ENCODE results near the gene ATP1A1. TPM values are rescaled to one million over a fixed set of nuclear protein-coding genes. Genes with fewer than 3 reads are reported as not detected.
A peak's percentile ranks its signal among the peaks of the same experiment; 100 is the strongest.

ATP1A1 gene
- total and polyA plus RNA-seq, 12 donors, result 73.6 to 624 (median 203) TPM

DNA sequence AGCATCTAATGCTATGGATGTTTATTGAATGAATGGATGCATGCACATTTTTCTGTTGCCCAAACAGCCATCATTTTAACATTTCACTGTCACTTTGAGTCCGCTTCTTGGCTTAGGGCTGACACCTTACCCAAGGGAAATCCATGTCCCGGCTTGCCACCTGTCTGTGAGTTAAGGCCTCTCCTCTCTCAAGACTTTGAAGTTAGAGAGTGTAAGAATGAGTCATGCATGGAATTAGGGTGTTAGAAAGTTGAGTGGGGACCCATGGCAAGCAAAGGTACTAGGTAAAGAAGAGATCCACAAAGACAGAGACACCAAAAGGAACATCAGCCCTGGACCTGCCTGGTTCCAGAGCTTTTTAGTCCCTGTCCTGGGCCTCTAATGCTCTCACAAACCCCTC is 35.1 kb downstream of the ATP1A1 start:
- no peak for ATAC-seq
- Histone ChIP-seq H3K9me3 (no peaks in the 10 kb centered on the region), H3K4me1 (peaks cover 2 to 57% (median 23%) of the 10 kb centered on the region in 9 donors), H3K36me3 (peaks cover 0 to 63% (median 36%) of the 10 kb centered on the region in 9 donors), H3K4me3 (no peak overlapping the region), H3K27me3 (no peaks in the 10 kb centered on the region), H3K27ac (peak overlapping the region in 2 of 10 donors; percentile 24 to 82)
- TF ChIP-seq, protein P1, sequence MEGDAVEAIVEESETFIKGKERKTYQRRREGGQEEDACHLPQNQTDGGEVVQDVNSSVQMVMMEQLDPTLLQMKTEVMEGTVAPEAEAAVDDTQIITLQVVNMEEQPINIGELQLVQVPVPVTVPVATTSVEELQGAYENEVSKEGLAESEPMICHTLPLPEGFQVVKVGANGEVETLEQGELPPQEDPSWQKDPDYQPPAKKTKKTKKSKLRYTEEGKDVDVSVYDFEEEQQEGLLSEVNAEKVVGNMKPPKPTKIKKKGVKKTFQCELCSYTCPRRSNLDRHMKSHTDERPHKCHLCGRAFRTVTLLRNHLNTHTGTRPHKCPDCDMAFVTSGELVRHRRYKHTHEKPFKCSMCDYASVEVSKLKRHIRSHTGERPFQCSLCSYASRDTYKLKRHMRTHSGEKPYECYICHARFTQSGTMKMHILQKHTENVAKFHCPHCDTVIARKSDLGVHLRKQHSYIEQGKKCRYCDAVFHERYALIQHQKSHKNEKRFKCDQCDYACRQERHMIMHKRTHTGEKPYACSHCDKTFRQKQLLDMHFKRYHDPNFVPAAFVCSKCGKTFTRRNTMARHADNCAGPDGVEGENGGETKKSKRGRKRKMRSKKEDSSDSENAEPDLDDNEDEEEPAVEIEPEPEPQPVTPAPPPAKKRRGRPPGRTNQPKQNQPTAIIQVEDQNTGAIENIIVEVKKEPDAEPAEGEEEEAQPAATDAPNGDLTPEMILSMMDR (IDR thresholded peaks at IDR 0.05), result no peak
- intact Hi-C loops (cut with DNase I), result no loop called here
- no peak for DNase-seq
- 93 to 97% methylated on average over 2 of the region's 2 CpGs for WGBS, 2 donors

DNA sequence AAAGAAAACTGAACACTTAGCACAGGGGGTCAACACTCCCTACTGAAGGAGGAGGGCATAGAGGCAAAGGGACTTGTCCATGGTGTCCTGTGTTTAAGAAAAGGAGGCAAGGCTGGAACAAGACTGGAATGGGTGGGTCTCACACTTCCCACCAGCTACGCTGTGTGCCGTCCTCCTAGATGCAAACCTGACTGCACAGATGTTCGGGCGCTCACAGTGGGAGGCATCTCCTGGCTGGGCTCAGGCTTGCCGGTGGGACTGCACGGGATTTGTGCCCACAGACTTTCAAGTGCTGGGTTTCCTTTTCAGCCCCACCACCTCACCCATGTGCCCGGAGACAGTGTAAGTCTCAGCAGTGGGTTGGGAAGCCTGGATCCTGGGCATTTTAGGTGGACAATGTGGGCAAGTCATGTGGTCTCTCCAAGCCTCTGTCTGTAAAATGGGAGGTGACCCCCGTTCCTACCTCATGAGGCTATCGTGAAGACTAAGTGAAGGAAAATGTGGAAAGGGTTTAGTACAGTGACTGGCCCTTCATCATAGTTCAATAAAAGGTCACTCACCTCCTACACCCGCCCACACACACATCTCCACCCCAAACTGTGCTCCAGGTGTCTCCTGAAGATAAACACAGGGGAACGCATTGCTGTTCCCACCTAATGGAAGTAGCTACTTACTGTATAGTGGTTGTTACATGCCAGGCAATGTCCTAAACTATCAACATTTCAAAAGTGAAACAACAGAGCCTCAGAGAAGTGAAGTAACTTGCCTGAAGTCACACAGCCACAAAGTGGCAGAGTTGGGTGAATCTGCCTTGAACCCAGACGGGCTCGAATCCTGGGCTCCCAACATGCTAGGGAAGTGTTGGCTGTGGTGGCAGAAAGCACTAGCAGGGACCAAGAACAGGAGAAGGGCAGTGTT is 36.0 kb downstream of the ATP1A1 start:
- Histone ChIP-seq H3K9me3 (no peaks in the 10 kb centered on the region), H3K27ac (peak overlapping the region in 8 of 10 donors; percentile 44 to 82 (median 66)), H3K4me3 (no peak overlapping the region), H3K4me1 (peaks cover 2 to 58% (median 23%) of the 10 kb centered on the region in 9 donors), H3K36me3 (peaks cover 0 to 55% (median 28%) of the 10 kb centered on the region in 9 donors), H3K27me3 (no peaks in the 10 kb centered on the region)
- TF ChIP-seq, protein P1 (IDR thresholded peaks at IDR 0.05), result no peak
- intact Hi-C loops (cut with DNase I), result no loop called here
- no peak for ATAC-seq
- DNase-seq, result no peak
- WGBS, 2 donors, result 92 to 93% methylated on average over 13 of the region's 13 CpGs

DNA sequence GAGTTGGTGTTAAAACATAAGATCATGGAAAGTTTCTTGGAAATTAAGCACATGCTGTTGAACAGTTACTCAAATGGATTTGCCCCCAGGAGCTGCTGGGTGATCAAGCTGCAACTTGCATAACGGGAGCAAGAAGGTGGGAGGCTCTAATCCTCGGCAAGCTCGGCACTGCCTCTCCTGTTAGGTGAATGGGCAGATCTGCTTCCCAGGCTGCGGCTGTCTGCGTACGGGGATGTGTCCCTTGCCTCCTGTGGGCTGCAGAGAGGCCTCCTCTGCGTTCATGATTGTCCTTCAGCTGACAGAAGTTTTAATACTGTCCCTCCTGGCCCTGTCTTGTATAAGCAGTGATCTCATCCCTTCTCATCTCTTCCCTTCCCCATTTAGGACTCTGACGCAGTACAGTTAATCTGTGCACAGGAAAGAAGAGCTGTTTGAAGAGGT is 36.7 kb downstream of the ATP1A1 start:
- Histone ChIP-seq H3K27me3 (no peaks in the 10 kb centered on the region), H3K9me3 (no peaks in the 10 kb centered on the region), H3K4me3 (no peak overlapping the region), H3K36me3 (peaks cover 0 to 48% (median 21%) of the 10 kb centered on the region in 9 donors), H3K4me1 (peaks cover 2 to 59% (median 23%) of the 10 kb centered on the region in 9 donors), H3K27ac (peak overlapping the region in 9 of 10 donors; percentile 36 to 82 (median 64))
- DNase-seq, result no peak
- intact Hi-C loops (cut with DNase I), result loop anchor here in 2 of 10 donors (5.0 kb wide), 1 partner anchor 32 kb away; no protein-coding TSS in a partner anchor
- WGBS, 2 donors, result 63 to 65% methylated on average over 8 of the region's 8 CpGs
- ATAC-seq, result peak; percentile 25 to 84 (median 57)
- TF ChIP-seq, protein P1 (IDR thresholded peaks at IDR 0.05), result no peak

DNA sequence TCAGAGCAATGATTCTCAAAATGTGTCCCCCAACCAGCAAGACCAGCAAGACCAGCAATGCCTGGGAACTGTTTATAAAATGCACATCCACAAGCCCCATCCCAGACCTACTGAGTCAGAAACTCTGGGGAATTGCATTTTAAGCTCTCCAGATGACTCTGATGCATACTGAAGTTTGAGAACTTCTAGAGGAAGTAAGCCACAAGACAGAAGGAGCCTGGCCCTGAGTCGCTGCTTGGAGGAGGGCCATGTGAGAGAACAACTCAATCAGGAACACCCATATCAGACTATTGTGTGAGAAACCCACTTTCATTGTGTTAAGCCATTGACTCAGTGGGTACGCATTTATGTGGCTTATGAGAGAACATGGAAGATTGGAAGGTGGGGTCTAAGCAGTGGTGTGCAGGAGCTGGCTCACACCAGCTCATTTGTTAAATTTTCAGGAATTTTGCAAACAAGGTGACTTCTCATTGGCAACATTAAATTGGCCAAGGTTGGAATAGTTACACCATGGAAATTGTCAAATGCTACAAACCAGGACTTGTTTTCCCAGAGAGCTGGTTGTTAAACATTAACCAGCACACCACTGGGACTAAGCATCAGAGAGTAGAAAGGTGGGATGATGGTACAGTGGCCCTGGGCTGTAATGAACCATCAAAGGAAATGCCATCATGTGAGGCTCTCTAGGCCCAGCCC is 38.9 kb downstream of the ATP1A1 start:
- DNase-seq, result no peak
- Histone ChIP-seq H3K36me3 (peaks cover 0 to 26% (median 6%) of the 10 kb centered on the region in 9 donors), H3K27ac (peak overlapping the region in 6 of 10 donors; percentile 17 to 55 (median 34)), H3K4me1 (peaks cover 2 to 62% (median 27%) of the 10 kb centered on the region in 9 donors), H3K9me3 (no peaks in the 10 kb centered on the region), H3K27me3 (no peaks in the 10 kb centered on the region), H3K4me3 (no peak overlapping the region)
- no peak for ATAC-seq
- TF ChIP-seq, protein P1 (IDR thresholded peaks at IDR 0.05), result no peak
- 69 to 80% methylated on average over 2 of the region's 2 CpGs for WGBS, 2 donors
- intact Hi-C loops (cut with DNase I), result loop anchor here in 2 of 10 donors (5.0 kb wide), 1 partner anchor 35 kb away; no protein-coding TSS in a partner anchor
